CD4-positive, alpha-beta T cell treated with Interleukin-4 for 1 hour (primary cell): ENCODE data around the gene GMDS.
A peak's percentile ranks its signal among the peaks of the same experiment; 100 is the strongest.

Experiments
- DNase-seq, 2 donors: peaks; one replicate each; pipeline ENCODE4 v3.0.0-alpha.2; 2020 to 2022

The GMDS gene

DNA sequence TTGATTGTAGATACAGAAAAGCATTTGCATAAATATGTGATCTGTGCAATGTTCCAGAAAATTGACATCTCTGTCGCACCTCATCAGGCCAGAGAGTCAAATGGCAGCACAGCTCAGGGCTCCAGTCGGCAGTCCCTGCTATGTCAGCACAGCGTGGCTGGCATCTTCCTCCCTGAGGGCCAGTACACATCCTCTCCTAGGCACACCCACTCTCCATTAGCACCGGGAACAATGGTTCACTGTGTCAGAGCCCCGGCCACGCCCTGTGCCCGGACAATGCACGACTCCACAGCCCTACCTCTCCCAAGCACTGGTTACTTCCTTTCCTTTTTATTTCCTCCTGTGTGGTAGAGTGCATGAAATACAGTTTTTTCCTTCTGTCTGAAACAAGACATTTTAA lies 520.8 kb downstream of the GMDS start:
- peak in 1 of 2 donors; percentile 17 for DNase-seq

DNA sequence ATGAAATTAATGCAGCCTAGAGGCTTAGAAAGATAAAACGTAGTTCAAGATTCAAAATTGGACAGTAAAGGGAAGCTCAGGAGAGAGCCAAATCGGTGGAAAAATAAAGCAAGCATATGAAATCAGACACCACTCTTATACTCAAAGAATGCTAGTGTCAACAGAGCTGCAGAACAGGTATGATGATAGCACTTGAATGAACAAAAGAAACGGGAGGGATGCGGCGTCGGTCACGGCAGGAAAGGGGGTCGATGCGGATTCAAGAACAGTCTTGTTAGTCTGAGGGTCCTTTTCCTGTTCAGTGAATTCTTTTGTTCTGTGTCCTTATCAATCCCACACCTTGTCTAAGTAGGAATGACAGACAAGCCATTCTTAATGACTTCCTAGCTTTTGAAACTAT lies 521.3 kb downstream of the GMDS start:
- no peak for DNase-seq

DNA sequence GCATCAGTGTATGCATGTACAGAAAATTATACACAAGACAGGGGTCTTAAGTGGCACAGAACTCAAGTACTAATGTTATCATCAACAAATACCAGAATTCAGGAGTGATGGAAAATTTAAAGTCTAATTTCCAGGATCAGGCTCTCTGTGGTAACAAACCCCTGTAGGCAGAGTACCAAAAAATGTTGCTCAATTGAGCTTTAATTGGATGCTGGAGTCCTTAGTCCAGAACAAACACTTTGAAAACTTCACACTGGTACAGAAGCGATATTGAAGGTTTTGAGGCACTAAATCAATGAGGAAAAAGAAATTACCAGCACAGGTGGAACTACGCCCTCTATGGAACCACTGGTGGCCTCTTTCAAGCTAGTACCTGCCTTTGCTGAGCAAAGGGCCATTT lies 522.6 kb downstream of the GMDS start:
- no peak for DNase-seq

- no peak for DNase-seq
Observed at GRCh38 chr6:1720620-1721322, 524.6 kb downstream of the GMDS start.

DNA sequence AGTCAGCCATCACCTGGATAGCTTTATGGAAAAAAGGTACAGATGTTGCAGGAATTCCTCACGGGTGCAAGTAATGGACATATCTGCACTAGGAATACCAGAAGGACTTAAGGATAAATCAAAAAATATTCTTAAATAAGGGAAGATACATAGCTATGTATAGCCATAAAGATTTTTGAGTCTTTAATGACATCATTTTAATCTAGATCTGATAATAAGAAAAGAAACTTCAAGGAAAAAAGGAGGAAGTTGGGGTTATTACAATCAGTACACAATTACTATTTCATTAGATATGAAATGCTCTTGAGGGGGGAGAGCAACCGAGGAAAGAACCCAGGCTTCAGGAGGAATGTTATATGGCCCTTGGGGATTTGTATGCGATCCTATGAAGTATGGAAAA lies 525.5 kb downstream of the GMDS start:
- DNase-seq, result no peak

GRCh38 chr6:1716868-1717267 lies 528.5 kb downstream of the GMDS start:
- DNase-seq, result no peak

DNA sequence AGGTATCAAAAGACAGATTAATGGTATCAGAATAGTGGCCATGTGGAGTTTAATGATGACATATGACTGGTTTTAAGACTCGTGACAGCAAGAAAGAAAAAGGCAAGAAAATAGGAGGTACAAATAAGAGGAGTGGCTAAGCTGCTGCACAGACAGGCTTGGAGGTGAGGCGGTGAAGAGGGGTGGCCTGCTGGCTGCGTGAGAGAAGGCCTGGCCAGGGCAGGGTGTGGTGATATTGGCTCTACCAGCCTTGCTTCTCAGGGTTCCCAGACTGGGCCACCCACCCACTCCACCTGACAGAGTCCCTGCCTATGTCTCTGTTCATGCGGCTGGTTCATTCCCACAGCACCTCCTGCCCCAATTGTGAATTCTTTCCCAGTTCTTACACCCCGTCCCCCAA lies 529.0 kb downstream of the GMDS start:
- DNase-seq, result no peak

DNA sequence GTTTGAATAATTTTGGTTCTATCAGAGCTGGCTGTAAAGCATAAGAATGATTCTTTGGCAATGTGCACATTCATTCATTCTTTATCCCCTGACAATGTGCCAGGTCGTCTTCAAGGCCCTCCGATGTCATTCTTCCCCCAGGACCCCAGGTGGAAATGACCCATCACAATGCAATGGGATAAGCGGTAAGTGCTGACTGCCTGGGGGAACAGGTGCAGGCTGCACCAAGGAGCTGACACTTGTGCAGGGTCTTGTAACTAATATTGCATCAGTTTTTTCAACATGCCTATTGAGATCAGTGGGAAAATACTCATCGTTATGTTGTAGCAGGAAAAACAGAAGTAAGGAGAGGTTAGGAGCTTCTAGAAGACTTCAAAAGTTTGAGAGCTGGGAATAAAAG lies 530.1 kb downstream of the GMDS start:
- DNase-seq, result no peak

DNA sequence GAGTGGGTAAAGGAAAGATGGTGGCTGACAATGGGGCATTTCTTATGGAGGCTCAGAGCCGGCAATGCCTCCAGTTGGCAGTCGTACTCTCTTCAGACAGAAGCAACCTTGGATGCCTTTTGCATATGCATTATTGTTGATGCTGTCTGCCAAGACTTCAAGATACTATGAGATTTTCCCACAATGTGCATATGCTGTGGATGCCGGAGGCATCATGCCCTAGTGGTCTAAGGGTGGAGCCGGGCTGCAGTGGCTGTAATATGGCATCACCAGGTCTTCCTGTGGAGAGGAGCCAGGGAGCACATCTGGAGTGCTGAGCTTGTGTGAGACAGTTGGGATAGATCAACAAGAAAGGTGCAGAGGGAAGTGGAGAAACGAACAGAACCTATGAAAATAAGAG lies 530.8 kb downstream of the GMDS start:
- no peak for DNase-seq

DNA sequence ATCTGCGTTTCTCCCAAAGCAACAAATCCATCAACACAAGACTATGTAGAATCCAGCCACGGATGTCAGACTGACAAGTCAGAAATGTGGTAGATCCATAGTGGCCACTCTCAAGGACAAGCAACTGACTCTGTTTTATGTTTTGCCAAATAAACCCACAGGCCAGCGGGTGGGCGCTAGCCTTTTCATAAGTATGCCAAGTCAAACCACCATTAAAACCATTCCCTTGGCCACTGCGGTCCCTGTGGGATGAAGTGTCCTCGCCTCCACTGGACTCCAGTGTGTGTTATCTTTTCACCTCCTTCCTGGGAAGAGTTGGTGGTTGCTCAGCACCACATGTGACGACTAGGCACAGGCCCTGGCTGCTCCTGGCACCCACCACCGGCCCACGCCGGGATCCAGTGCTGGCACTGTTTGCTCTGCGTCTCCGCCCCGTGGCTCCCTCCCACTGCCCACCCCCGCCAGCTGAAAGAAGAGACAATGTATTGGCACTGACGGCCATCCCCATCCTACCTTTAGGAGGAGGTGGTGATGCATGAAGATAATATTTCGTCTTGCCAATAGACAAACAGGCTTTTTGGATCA lies 532.3 kb downstream of the GMDS start:
- DNase-seq, result no peak

DNA sequence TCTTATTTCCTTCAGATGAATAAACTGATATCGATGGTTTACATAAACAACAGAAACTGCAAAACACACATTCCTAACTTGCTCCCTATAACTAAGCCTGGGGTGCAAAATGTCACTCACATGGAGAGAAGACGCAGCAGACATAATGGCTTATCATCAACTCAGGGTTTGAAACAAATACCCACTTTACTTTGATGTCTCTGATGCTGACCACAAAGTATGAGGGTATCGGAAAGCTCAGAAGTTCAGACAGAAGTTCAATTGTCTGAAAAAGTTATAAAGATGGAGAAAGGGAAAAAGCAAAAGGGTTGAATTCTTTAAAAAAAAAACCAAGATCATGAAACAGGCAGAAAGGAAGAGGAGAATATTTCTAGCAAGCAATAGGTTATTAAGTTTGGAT lies 533.0 kb downstream of the GMDS start:
- DNase-seq, result no peak

- DNase-seq, result no peak
Observed at GRCh38 chr6:1711136-1711535, 534.3 kb downstream of the GMDS start.

GRCh38 chr6:1709234-1709641 lies 536.2 kb downstream of the GMDS start:
- DNase-seq, result peak in 1 of 2 donors; percentile 39

GRCh38 chr6:1708820-1709219 lies 536.6 kb downstream of the GMDS start:
- DNase-seq, result no peak

GRCh38 chr6:1708122-1708521 lies 537.3 kb downstream of the GMDS start:
- no peak for DNase-seq

- no peak for DNase-seq
Observed at GRCh38 chr6:1705630-1706029, 539.8 kb downstream of the GMDS start.

- no peak for DNase-seq
Observed at GRCh38 chr6:1705183-1705582, 540.2 kb downstream of the GMDS start.

- DNase-seq, result no peak
Observed at GRCh38 chr6:1704711-1705110, 540.7 kb downstream of the GMDS start.

- DNase-seq, result no peak
Observed at GRCh38 chr6:1703923-1704322, 541.5 kb downstream of the GMDS start.

- no peak for DNase-seq
Observed at GRCh38 chr6:1703091-1703855, 542.1 kb downstream of the GMDS start.

- no peak for DNase-seq
Observed at GRCh38 chr6:1702580-1703051, 542.8 kb downstream of the GMDS start.

DNA sequence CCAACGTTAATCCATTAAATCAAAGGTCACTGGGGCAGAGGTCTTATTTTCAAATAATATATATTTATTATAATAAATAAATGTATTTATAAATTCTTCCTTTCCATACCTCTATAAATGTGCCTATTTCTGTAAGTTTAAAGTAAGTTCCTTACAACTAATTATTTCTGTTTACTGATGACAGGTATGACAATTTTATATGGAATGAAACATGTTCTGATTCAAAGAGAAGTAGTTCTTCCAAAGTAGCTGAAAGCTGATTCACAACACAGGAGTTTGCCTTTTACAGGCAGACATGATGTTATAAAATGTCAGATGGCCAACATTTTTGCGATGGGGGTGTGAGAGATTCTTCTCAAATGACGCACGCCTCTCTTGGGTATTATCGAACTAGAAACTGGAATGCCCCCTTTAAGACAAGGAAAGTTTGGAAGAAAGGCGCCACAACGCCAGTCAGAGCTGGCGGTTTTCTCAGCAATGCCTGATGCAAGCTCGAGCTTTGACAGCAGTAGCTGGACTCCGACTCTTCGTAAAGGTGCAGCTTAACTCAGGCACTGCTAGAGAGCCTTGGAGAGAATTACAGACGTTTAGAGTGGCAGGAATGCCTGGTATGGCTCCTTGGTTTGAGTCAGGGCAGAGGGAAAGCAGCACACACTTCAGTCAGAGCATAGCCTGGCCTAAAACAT lies 543.6 kb downstream of the GMDS start:
- no peak for DNase-seq

- DNase-seq, result no peak
Observed at GRCh38 chr6:1700278-1700967, 545.0 kb downstream of the GMDS start.
